GM18519 (cell line): ENCODE results near the gene LRP6.

Experiments
- ATAC-seq: cut with Tn5 transposase; IDR thresholded peaks from one replicate; pipeline ENCODE4 v1.9.1; 2021; ENCODE audit warnings: mild to moderate bottlenecking, moderate library complexity; ENCODE audit not compliant: unreplicated experiment, low FRiP score

Gene LRP6

DNA sequence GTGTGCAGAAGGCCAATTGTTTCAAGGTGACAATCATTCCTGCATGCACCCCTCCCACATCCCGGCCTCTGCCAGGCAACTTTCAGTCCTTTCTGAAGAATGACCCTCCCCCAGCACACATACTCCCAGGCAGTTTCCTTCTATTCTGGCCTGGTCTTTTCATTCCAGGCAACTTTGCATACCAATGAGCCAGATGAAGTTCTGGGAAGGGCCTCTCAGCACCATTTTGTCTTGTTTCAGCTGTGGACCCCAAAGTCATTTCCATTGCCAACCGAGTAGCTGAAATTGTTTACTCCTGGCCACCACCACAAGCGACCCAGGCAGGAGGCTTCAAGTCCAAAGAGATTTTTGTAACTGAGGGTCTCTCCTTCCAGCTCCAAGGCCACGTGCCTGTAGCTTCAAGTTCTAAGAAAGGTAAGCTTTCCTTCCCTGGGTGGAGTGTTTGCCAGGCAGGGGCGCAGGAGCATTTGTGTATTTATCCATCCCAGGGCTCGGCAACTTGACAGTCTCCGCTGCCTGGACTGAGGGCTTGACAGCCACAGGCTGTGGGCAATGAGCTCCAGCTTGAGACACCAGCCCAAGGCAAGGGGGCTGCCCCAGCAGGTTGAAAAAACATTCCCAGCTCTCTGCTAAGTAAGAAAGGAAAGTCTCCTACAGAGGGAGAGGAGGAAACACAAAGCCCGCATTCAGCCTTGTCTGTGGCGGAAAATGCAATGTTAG lies 179.7 kb downstream of the LRP6 start:
- ATAC-seq, result no peak

DNA sequence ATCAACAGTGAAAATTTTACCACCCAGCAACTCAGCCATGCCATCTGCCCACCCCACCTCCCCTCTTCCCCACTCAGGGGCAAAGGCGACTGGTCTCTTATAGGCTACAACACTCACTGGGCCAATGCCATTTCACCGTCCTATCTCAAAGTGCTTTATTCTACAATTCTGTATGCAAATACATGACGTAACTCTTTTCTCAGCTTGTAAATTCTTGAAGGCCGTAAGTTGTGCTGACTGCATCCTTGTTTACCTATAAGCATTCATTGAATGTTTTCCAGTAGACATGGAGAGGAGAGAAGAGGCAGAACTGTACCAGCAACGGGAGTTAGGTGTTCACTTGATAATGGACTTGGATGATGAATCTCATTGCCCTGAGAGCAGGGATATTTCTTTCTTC lies 180.5 kb downstream of the LRP6 start:
- no peak for ATAC-seq

DNA sequence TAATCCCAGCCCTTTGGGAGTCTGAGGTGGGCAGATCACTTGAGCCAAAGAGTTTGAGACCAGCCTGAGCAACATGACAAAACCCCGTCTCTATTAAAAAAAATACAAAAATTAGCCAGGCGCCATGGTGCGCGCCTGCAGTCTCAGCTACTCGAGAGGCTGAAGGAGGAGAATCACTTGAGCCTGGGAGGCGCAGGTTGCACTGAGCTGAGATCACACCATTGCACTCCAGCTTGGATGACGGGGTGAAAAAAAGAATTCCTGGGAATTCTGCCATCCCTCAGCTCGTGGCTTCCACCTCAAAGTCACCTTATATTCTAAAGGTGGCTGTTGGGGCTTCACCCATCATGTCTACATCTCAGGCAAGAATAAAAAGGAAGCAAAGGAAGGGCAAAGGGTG lies 183.2 kb downstream of the LRP6 start:
- no peak for ATAC-seq

DNA sequence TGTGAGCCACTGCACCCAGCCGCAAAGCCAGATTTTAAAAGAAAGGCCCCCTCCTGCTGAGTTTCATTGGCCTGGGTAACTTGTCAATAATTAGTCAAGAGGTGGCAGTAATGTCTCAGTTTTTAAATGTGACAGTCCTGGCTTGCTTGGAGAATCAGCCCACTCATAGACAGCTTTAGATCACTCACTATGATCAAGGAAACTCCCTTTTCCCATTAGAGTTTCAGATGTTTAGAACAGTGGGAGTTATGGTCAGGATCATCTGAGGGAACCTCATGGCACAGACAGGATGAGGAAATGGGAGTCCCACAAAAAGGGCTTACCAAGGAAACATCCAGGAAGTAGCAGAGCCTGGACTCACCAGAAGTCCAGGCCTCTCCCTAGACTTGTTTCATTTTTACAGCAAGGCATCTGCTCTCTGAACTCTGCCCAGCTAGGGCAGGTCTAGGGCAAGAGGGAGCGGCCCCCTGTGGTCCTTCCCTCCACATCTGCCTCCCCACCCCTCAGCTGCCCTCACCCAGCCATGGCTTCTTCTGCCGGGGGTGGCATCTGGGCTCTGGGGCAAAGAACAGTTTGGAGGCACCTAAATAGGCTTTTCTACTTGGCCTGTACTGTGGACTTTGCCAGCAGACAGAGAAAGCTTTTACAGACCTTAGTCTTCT lies 184.9 kb downstream of the LRP6 start:
- no peak for ATAC-seq

DNA sequence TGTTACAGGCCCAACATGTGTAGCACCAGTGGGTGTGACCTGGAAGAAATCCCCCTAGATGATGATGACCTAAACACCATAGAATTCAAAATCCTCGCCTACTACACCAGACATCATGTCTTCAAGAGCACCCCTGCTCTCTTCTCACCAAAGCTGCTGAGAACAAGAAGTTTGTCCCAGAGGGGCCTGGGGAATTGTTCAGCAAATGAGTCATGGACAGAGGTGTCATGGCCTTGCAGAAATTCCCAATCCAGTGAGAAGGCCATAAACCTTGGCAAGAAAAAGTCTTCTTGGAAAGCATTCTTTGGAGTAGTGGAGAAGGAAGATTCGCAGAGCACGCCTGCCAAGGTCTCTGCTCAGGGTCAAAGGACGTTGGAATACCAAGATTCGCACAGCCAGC lies 187.6 kb downstream of the LRP6 start:
- no peak for ATAC-seq

DNA sequence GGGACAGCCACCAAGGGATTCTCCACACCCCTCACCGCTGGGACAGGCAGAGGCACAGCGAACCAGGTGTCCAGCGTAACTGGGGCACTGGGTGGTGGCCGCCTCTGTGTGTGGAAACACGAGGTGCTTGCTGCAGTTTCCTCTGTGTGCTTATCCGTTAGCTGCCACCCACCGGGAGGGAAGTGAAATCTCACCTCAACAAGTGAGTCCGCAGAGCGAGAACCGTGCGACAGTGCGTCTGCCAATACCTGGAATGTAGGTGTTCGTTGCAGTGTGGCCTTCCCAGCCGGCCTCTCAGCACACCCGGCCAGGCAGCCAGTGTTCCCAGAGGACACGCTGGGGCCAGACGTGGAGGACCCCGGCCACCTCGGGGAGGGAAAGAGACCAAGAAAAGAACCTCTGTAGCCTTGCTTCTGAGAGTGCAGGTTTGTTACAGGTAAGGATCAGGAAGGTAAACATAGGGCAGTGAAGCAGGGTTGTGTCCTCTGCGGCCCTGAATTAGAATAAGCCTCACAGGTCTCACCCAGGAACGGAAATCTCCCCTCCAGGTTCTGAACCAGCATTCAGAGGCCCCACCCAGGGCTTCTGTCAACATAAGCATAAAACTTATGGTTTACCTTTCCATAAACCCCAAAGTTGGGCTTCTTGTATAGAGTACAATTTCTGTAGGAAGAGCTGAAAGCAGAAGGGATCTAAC lies 194.6 kb downstream of the LRP6 start:
- no peak for ATAC-seq

DNA sequence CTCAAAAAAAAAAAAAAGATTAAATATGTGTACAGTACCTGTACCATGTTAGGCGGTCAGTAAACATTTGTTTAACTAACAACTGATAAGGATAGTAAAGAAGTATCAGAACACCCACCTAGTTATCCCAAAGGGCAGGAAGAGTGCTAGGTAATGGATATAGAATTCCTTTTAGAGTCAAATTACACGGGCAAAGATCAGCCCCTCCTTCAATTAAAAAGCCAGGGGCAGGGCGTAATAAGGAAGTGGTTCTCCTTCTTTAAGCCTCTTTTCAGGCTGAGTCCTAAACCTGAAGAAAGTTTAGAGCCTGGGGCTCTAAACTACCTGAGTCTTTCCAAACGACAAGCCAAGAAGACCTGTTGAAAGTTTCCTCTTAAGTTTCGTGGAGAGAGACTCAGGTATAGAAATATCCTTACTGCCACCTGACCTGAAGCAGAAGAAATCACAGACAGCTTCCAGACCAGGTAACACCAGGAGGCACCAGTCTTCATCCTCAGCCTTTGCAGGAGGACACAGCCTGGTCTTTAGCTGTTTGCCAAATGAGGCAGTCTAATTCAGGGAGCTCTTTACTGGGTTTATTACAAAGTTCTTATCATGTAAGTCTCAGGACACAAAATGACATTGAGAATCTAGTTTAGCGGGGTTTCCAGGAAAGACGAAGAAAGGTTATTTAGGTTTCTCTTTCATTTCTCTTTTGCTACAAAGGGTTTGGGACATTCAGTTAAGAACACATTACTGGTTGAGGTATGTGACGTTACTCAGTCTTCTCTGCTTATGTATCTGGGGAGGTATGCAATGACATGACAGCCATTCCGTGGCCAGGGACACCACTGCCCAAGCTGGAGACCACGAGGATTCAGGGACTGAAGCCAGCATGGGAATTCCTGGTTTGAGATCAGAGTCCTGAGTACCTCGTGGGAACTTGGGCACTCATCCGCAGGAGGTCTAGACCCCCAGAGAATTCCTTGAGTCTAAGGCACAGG lies 195.9 kb downstream of the LRP6 start, which contains the start of gene BCL2L14:
Gene BCL2L14, plus strand, starts transcription at position 266 of the 983 bp plus-strand sequence. CDS start 8,367 bp downstream, outside the sequence.
- ATAC-seq, result no peak

DNA sequence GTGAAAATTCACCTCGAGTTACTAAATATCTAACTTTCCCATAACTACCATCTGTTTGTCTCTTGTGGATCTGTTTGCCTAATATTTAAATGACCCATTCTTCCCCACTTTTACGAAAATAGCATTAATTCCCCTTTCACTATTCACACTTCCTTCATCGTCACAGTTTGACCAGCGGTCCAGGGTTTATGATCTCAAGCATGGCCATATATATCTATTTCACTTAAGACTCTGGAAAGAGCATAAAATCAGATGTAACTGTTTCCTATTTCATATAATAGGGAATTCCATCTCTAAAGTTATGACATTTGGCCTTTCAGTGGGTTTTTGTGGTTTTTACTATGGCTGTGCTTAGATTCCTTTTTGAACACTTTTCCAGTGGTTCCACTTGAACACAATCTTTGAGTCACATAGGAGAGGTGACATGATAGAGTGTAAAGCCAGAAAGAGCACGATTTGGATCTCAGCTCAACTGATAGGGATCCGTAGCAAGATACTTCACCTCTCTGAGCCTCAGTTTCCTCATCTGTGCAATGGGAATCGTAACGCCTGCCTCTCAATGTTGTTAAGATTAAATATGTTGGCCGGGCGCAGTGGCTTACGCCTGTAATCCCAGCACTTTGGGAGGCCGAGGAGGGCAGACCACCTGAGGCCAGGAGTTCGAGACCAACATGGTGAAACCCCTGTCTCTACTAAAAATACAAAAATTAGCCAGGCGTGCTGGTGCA lies 196.9 kb downstream of the LRP6 start:
- ATAC-seq, result no peak

DNA sequence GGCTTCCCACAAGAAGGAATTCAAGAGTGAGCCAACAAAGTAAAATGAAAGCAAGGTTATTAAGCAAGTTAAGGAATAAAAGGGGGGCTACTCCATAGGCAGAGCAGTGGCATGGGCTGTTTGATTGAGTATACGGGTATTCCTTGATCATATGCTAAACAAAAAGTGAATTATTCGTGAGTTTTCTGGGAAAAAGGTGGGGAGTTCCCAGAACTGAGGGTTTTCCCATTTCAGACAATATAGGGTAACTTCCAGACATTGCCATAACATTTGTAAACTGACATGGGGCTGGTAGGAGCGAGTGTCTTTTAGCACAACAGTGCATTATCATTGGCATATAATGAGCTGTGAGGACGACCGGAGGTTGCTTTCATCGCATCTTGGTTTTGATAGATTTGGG lies 198.1 kb downstream of the LRP6 start:
- ATAC-seq, result no peak
